GM23248 (cell line): ENCODE data around the gene P2RY2.

Experiments
- EZH2 ChIP-seq: fragments of 200-600 bp; sonication (generic); IDR thresholded peaks from 2 replicates; pipeline ENCODE4 v1.6.1; 2018; ENCODE audit warnings: antibody characterized with exemption, mild to moderate bottlenecking; ENCODE audit not compliant: insufficient read depth, poor library complexity, severe bottlenecking
- EZH2phosphoT487 ChIP-seq: fragments of 200-600 bp; sonication (generic); IDR thresholded peaks from 2 replicates; pipeline ENCODE4 v1.6.1; 2018; ENCODE audit warnings: antibody characterized with exemption, moderate library complexity, mild to moderate bottlenecking, low read depth; ENCODE audit not compliant: insufficient read depth

GRCh38 chr11:73219396-73220285 is 1.6 kb downstream of the P2RY2 start:
- no peak for TF ChIP-seq EZH2phosphoT487
- no peak for TF ChIP-seq EZH2
